Duodenal mucosa (tissue), 2 donors: Measurements from ENCODE around the gene PPIP5K1.

Source experiments
- H3K27ac ChIP-seq: one replicate; pipeline ENCODE4 v1.7.0; 2013; ENCODE audit warnings: low read depth, low read length
- H3K27me3 ChIP-seq, 2 donors: one replicate each; pipeline ENCODE4 v1.7.0; 2013; ENCODE audit warnings: low read length in 2 of 2, control low read depth in 1 of 2; ENCODE audit not compliant: insufficient read depth in 2 of 2, control insufficient read depth in 1 of 2
- H3K36me3 ChIP-seq, 2 donors: one replicate each; pipeline ENCODE4 v1.7.0; 2013; ENCODE audit warnings: low read length in 2 of 2, control low read depth in 1 of 2; ENCODE audit not compliant: insufficient read depth in 2 of 2, control insufficient read depth in 1 of 2
- H3K4me1 ChIP-seq, 2 donors: one replicate each; pipeline ENCODE4 v1.7.0; 2013; ENCODE audit warnings: low read length in 2 of 2, control low read depth in 1 of 2; ENCODE audit not compliant: insufficient read depth in 2 of 2, control insufficient read depth in 1 of 2
- H3K4me3 ChIP-seq, 2 donors: one replicate each; pipeline ENCODE4 v1.7.0; 2013; ENCODE audit warnings: low read length in 2 of 2, low read depth in 1 of 2
- H3K9ac ChIP-seq, 2 donors: one replicate each; pipeline ENCODE4 v1.7.0; 2013; ENCODE audit warnings: low read length in 2 of 2, low read depth in 1 of 2
- H3K9me3 ChIP-seq, 2 donors: one replicate each; pipeline ENCODE4 v1.7.0; 2013; ENCODE audit warnings: low read length in 2 of 2, control low read depth in 1 of 2; ENCODE audit not compliant: control insufficient read depth in 1 of 2

The PPIP5K1 gene

DNA sequence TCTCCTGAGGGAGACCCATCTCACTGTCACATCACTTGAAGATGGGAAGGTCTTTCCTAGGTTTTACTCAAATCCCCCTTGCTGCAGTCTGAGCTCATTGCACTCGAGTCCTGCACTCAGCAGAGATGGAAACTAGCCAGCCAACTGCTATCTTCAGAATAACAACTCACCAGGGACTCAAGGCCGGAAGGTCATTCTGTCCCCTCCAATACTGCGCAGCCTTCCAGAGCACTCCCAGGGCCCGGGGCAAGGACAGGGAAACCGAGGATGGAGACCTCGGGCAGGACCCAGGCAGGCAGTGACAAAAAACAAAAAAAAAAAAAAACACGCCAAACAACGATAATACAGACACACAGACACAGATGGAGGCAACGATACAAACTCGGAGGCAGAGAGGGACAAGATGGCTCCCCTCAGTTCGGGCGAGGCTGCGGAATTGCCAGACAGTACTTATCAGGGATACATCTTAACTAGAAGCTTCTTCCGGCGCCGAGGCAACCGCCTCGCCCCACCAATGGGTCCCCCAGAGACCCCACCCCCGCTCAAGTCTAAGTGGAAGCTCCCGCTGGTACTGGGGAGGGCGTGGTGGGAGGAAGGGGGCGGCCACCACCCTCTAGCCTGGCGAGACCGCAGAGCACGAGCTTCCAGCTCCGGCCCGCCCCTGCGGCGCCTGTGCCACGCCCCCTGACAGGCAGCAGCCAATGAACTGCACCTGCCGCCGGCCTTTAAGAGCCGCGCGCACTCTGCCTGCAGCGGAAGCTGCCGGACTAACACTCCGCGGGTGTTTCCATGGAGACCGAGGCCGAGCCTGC lies 79.6 kb downstream of the PPIP5K1 start:
- Histone ChIP-seq H3K9ac (peak overlapping the region; percentile 57 to 80), H3K4me3 (peak overlapping the region; percentile 86 to 91), H3K9me3 (no peaks in the 10 kb centered on the region), H3K27ac (peak overlapping the region; percentile 64), H3K27me3 (no peaks in the 10 kb centered on the region), H3K4me1 (peaks cover 12 to 16% of the 10 kb centered on the region in 2 donors), H3K36me3 (no peaks in the 10 kb centered on the region)

DNA sequence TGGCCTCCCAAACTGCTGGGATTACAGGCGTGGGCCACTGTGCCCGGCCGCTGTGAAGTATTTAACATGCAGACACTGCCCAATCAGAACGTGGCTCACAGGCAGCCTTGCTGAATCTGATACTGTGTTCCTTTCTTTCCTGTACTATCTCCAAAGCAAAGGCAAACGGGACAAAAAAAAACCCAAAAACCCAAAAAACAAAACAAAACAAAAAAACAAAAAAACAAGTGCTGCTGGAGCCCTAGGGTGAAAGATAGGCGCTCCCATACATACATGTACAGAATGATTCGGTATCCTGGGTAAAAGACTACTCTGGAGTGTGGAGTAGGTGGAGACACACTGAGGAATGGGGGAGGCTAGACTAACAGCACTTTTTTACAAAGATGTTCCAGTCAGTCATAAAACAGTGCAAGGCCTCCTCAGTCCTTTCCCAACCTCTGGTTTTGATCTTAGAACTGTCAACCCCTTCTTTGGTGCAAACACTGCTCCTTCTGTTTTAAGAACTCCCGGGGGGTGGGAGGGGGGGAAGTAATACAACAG lies 80.3 kb downstream of the PPIP5K1 start:
- peak overlapping the region; percentile 46 for H3K27ac ChIP-seq
- H3K9me3 ChIP-seq = no peaks in the 10 kb centered on the region
- H3K36me3 ChIP-seq = no peaks in the 10 kb centered on the region
- H3K27me3 ChIP-seq = no peaks in the 10 kb centered on the region
- H3K9ac ChIP-seq = no peak overlapping the region
- H3K4me1 ChIP-seq = peaks cover 12 to 16% of the 10 kb centered on the region in 2 donors
- H3K4me3 ChIP-seq = peak overlapping the region in 1 of 2 donors; percentile 91

DNA sequence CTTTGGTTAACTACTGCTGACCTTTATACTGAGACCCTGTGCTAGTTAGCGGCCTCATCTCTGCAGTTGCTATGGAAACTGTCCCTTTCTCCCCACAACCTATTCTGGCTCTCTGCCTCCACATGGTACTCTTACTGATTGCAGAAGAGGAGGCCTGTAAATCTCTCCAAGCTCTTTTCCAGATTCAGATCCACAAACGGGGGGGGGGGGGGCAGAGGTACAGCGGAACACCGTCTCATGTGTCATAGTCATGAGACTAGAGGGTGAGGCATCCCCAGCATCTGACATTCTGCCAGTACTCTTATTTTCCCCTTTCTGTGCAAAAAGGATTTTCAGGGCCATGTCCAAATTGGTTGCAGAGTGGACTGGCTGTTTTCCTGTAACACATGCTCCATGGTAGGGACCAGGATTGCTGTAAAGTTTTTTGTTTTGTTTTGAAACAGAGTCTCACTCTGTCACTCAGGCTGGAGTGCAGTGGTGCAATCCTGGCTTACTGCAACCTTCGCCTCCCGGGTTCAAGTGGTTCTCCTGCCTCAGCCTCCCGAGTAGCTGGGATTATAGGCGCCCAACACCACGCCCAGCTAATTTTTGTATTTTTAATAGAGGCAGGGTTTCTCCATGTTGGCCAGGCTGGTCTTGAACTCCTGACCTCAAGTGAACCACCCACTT lies 80.9 kb downstream of the PPIP5K1 start:
- H3K4me3 ChIP-seq = no peak overlapping the region
- no peaks in the 10 kb centered on the region for H3K9me3 ChIP-seq
- H3K36me3 ChIP-seq = no peaks in the 10 kb centered on the region
- H3K9ac ChIP-seq = no peak overlapping the region
- H3K4me1 ChIP-seq = peaks cover 12 to 13% of the 10 kb centered on the region in 2 donors
- H3K27ac ChIP-seq = no peak overlapping the region
- H3K27me3 ChIP-seq = no peaks in the 10 kb centered on the region

DNA sequence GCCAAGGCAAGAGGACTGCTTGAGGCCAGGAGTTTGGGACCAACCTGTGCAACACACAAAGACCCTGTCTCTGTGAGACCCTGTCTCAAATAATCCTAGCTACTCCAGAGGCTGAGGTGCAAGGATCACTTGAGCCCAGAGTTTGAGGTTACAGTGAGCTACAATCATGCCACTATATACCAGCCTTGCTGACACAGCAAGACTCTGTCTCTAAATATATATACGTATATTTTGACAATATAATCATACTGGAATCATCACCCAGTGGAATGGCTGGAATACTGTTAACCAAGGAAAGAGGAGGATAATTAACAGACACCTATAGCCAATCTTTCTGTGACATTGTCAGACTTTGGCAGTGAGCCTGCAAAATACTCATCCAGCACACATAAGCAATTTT lies 81.6 kb downstream of the PPIP5K1 start:
- no peaks in the 10 kb centered on the region for H3K36me3 ChIP-seq
- H3K9me3 ChIP-seq = no peaks in the 10 kb centered on the region
- H3K4me3 ChIP-seq = no peak overlapping the region
- H3K9ac ChIP-seq = no peak overlapping the region
- H3K27me3 ChIP-seq = no peaks in the 10 kb centered on the region
- no peak overlapping the region for H3K27ac ChIP-seq
- peaks cover 12 to 13% of the 10 kb centered on the region in 2 donors for H3K4me1 ChIP-seq

DNA sequence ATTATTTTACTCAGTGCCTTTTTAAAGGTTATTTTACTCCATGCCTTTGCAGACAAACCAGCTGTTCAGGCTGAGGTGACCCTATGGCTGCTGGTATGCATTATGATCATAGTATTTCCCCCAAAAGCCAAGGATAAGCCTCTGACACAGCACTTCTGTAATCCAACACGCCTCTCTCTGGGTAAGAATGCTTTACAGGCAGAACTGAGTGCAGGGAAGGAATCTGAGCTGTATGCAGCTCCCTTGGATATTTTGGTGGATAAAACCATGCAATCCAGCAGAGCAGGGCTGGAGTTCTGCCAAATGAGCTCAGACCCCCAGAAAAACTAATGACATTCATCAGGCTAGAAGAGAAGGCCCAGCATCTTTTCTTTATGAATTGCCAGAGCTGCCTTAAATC lies 84.3 kb downstream of the PPIP5K1 start:
- Histone ChIP-seq H3K27ac (no peak overlapping the region), H3K9ac (no peak overlapping the region), H3K9me3 (no peaks in the 10 kb centered on the region), H3K27me3 (no peaks in the 10 kb centered on the region), H3K36me3 (no peaks in the 10 kb centered on the region), H3K4me3 (no peak overlapping the region), H3K4me1 (peaks cover 4 to 5% of the 10 kb centered on the region in 2 donors)

DNA sequence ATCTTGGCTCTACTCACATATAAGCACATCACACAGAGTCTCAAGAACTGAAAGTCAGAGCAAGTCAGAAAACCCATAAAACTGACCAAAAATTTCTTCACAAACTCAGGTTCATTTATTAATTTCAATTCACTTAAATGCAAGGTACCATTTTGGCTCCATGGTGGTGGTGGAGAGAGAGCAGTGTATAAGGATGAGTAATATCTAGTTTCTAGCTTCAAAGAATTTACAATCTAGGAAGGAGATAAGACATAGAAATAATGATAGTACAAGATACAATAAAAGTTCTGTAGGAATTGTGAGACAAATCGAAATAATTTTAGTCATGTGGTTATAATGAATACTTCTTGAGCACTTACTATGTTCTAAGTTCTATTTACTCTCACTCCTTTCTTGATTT lies 90.4 kb downstream of the PPIP5K1 start:
- no peaks in the 10 kb centered on the region for H3K27me3 ChIP-seq
- no peaks in the 10 kb centered on the region for H3K9me3 ChIP-seq
- H3K36me3 ChIP-seq = no peaks in the 10 kb centered on the region
- no peaks in the 10 kb centered on the region for H3K4me1 ChIP-seq
- no peak overlapping the region for H3K4me3 ChIP-seq
- no peak overlapping the region for H3K9ac ChIP-seq
- no peak overlapping the region for H3K27ac ChIP-seq

DNA sequence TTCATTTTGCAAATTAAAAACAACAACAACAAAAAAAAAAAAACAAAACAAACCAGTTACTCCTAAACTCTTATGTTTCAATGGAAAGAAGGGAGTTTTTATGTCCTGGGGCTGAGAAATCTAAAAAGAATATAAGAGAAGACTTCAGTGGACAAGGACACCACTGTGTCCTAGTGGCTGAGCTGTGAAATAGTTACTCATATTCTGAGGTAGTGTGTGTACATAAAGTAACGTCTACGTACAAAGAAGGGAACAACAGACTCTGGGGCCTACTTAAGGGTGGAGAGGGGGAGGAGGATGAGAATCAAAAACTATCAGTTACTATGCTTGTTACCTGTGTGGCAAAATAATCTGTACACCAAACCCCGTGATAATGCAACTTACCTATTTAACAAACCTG lies 91.0 kb downstream of the PPIP5K1 start:
- H3K9me3 ChIP-seq = no peaks in the 10 kb centered on the region
- no peaks in the 10 kb centered on the region for H3K27me3 ChIP-seq
- H3K27ac ChIP-seq = no peak overlapping the region
- no peaks in the 10 kb centered on the region for H3K36me3 ChIP-seq
- no peak overlapping the region for H3K4me3 ChIP-seq
- H3K4me1 ChIP-seq = no peaks in the 10 kb centered on the region
- H3K9ac ChIP-seq = no peak overlapping the region

DNA sequence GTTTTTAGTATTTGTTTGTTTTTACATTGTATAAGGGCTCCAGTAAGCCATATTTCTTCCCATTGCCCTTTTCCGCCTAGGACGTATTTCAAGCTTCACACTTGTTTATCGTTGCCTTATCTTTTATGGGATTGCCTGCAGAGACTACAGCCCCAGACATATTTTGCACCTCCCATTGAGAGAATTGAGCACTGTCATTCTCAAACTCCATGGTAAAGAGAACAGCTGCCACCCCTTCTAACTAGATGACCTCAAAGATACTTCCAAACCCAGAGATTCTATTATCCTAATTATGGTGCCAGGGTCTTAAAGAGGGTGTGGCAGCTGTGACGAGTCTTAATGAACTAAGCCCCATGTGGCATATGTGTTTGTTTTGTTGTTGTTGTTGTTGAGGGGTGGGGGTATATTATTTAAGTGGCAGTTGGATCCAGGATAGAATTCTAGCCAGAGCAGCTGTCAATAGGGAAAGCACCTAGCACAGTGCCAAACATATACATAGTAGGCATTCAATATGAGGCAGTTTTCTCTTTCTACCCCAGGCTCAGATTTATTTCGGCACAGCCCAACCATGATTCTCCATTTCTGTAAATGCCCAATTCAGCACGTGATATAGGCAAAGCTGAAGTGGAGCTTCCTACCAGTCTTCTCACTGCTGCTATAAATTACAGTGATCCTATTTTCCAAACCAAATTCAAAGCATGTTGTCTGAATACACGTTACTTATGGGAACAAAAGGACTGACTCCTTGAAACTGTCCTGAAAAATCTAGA lies 96.1 kb downstream of the PPIP5K1 start:
- no peak overlapping the region for H3K27ac ChIP-seq
- H3K4me3 ChIP-seq = peak overlapping the region; percentile 89 to 96
- peak overlapping the region; percentile 13 to 58 for H3K9ac ChIP-seq
- no peaks in the 10 kb centered on the region for H3K9me3 ChIP-seq
- H3K27me3 ChIP-seq = no peaks in the 10 kb centered on the region
- peaks cover 16 to 23% of the 10 kb centered on the region in 2 donors for H3K4me1 ChIP-seq
- no peaks in the 10 kb centered on the region for H3K36me3 ChIP-seq

DNA sequence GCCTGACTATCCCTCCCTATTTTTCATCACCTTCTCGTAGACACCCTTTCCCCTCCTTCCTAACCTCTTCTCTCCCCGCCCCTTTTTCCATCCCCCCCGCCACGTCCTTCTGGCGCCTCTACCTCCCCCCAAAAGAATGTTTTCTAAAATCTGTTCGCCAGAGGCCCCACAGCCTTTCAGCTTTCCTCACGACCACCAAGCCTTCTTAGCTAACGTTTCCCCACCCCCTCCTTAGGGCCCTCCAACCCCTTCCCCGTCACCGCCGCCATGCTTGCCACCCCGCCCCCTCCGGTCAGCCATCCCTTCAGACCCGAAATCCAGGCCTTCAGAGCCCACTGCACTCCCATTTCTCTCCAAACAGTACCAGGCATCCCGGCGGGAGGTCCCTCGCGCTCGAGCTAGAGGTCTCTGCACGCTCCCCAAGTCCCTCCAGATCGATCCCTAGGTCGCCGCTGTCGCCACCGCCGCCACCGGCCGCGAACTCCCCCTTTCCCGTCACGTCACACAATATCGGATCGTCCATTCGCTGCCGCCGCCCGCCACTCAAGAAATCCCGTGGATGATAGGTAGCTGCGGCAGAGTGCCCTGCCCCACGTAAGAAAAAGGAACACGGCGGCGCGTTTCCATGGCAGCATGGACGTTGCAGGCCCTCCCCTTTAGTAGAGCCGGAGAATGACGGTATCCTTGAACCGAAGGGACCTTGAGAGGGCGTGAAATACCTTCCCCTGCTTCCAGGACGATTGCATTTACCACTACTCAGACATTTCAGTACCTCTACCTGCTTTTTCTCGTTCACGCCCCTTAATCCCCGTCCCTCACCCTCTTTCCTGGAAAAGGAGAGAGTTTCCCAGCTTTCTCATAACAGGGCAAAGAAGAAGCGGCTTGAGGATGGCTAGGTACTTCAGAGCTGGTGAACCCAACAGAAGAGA lies 97.1 kb downstream of the PPIP5K1 start, which contains the start of gene TP53BP1:
TSS of gene TP53BP1 (minus strand) at position 484 of the 929 bp plus-strand sequence. CDS start at position 371, 113 bp downstream.
- peaks cover 0 to 4% of the 10 kb centered on the region in 2 donors for H3K36me3 ChIP-seq
- peak within 1 kb of the TSS; percentile 58 to 67 for H3K9ac ChIP-seq
- peaks cover 16 to 23% of the 10 kb centered on the region in 2 donors for H3K4me1 ChIP-seq
- no peaks in the 10 kb centered on the region for H3K9me3 ChIP-seq
- H3K27ac ChIP-seq = peak within 1 kb of the TSS; percentile 57
- no peaks in the 10 kb centered on the region for H3K27me3 ChIP-seq
- peak within 1 kb of the TSS; percentile 89 to 96 for H3K4me3 ChIP-seq
